Suprapubic skin (tissue), 4 donors: Measurements from ENCODE around the gene CCDC178. TPM values are rescaled to one million over a fixed set of nuclear protein-coding genes. Genes with fewer than 3 reads are reported as not detected.

Source experiments
- DNase-seq, 2 donors: peaks; one replicate each; pipeline ENCODE4 v3.0.0-alpha.2; 2019; ENCODE audit warnings: low spot score in 2 of 2
- H3K27ac ChIP-seq: fragments of 200-600 bp; sonication (generic); one replicate; pipeline ENCODE4 v1.5.1; 2019
- H3K27me3 ChIP-seq: fragments of 200-600 bp; sonication (generic); one replicate; pipeline ENCODE4 v1.5.1; 2019
- H3K36me3 ChIP-seq: fragments of 200-600 bp; sonication (generic); one replicate; pipeline ENCODE4 v1.5.1; 2019
- H3K4me1 ChIP-seq: fragments of 200-600 bp; sonication (generic); one replicate; pipeline ENCODE4 v1.5.1; 2019
- H3K4me3 ChIP-seq: fragments of 200-600 bp; sonication (generic); one replicate; pipeline ENCODE4 v1.5.1; 2019; ENCODE audit warnings: mild to moderate bottlenecking
- H3K9me3 ChIP-seq: fragments of 200-600 bp; sonication (generic); one replicate; pipeline ENCODE4 v1.5.1; 2019
- EP300 ChIP-seq: sonication (generic); formaldehyde crosslinking; IDR thresholded peaks from one replicate; pipeline ENCODE4 v1.6.1; 2017; ENCODE audit warnings: antibody characterized with exemption
- POLR2A ChIP-seq, 2 donors: fragments of 450-650 bp; IDR thresholded peaks; one replicate each; pipeline ENCODE4 v1.6.1; 2017; ENCODE audit warnings: antibody characterized with exemption in 2 of 2, mild to moderate bottlenecking in 2 of 2, moderate library complexity in 2 of 2
- POLR2AphosphoS5 ChIP-seq, 3 donors: sonication (generic); formaldehyde crosslinking; IDR thresholded peaks; one replicate each; pipeline ENCODE4 v1.6.1; 2017; ENCODE audit warnings: antibody characterized with exemption in 3 of 3
- WGBS: methylation state at CpG from one replicate; pipeline ENCODE4 v1.1.5; 2018; 5-methylcytosine and 5-hydroxymethylcytosine counted together
- total RNA-seq, 4 donors: library from RNA; depleted of rRNA; stranded (reverse); fragments of >200 nt; gene quantifications; one replicate each; pipeline ENCODE4 v1.1.0, GENCODE V29; 2016
- TF ChIP-seq, protein P1 (sequence below), 2 donors: fragments of 200-600 bp in 1 of 2; fragments of 450-650 bp in 1 of 2; sonication (generic) in 1 of 2; IDR thresholded peaks; one replicate each; pipeline ENCODE4 v1.5.1; 2016 to 2019; ENCODE audit warnings: antibody characterized with exemption in 2 of 2, mild to moderate bottlenecking in 1 of 2, moderate library complexity in 1 of 2

Gene CCDC178
- total RNA-seq, 4 donors from 2014 or later, result not detected

DNA sequence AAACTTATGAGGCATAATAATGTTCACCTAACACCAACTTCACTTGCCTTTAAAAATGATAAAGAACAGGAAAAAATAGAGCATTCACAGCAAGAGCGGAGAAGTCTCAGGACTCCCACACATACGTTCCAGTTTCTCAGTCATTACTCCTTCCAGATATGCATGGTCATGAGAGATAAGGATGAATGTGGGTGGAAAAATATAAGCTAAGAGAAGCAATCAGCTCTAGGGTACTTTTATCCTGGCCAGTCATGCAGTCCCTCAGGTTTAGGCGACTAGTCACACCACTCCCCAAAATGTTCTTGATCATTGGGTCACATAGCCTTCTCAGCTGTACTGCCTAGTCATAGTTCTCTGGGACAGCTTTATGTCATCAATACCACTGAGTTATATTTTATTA, 29.2 kb upstream of the CCDC178 start:
- Histone ChIP-seq H3K9me3 (no peaks in the 10 kb centered on the region), H3K36me3 (no peaks in the 10 kb centered on the region), H3K4me1 (no peaks in the 10 kb centered on the region), H3K4me3 (no peak overlapping the region), H3K27ac (no peak overlapping the region), H3K27me3 (no peaks in the 10 kb centered on the region)
- TF ChIP-seq POLR2A (IDR thresholded peaks at IDR 0.05), result no peak
- no peak for TF ChIP-seq POLR2AphosphoS5 (IDR thresholded peaks at IDR 0.05)
- TF ChIP-seq, protein P1, sequence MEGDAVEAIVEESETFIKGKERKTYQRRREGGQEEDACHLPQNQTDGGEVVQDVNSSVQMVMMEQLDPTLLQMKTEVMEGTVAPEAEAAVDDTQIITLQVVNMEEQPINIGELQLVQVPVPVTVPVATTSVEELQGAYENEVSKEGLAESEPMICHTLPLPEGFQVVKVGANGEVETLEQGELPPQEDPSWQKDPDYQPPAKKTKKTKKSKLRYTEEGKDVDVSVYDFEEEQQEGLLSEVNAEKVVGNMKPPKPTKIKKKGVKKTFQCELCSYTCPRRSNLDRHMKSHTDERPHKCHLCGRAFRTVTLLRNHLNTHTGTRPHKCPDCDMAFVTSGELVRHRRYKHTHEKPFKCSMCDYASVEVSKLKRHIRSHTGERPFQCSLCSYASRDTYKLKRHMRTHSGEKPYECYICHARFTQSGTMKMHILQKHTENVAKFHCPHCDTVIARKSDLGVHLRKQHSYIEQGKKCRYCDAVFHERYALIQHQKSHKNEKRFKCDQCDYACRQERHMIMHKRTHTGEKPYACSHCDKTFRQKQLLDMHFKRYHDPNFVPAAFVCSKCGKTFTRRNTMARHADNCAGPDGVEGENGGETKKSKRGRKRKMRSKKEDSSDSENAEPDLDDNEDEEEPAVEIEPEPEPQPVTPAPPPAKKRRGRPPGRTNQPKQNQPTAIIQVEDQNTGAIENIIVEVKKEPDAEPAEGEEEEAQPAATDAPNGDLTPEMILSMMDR (IDR thresholded peaks at IDR 0.05), result no peak
- TF ChIP-seq EP300, result no peak
- DNase-seq, result no peak
- WGBS, result 74% methylated on average over 3 of the region's 3 CpGs

DNA sequence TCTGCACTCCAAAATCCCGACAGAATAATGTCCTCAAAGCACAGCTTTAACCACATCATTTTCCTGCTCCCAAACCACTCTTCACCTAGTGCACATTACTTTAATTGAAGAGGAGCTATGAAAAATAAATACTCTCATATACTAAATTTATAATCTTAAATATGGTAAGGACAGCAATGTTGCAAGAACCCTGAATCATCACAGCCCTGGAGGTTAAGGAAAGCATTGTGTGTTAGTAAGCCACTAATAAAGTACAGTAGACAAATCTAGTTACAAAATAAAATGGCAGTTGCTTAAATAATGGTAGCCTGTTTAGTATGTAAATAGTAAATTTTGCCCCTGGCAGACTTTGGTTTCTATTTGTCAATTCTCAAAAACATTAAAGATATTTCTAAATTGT, 27.0 kb upstream of the CCDC178 start:
- no peak overlapping the region for H3K27ac ChIP-seq
- H3K4me3 ChIP-seq, result no peak overlapping the region
- DNase-seq, result no peak
- no peaks in the 10 kb centered on the region for H3K27me3 ChIP-seq
- no peaks in the 10 kb centered on the region for H3K36me3 ChIP-seq
- TF ChIP-seq EP300 (no peak), POLR2AphosphoS5 (IDR thresholded peaks at IDR 0.05) (no peak), POLR2A (IDR thresholded peaks at IDR 0.05) (no peak)
- TF ChIP-seq, protein P1 (IDR thresholded peaks at IDR 0.05), result no peak
- no peaks in the 10 kb centered on the region for H3K4me1 ChIP-seq
- 88% methylated on average over 1 of the region's 1 CpG for WGBS
- H3K9me3 ChIP-seq, result no peaks in the 10 kb centered on the region

DNA sequence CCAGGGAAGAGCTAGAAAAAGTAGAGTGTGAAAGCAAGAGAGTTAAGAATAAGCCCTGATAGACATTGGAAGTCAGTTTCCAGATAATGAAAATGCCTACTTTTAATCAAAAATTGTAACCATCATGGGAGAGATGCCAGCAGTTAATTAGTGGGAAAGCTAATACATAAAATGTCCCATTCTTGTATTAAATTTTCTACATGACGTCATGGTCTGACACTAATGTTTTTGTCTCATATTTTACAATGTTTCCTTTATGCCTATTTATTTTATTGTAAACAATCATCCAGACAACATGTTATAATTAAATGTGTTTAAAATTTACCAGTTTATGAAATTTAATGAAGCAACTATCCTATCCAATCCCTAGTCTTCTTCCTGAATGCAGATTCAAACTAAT, 26.3 kb upstream of the CCDC178 start:
- H3K4me3 ChIP-seq, result no peak overlapping the region
- H3K27ac ChIP-seq, result no peak overlapping the region
- H3K4me1 ChIP-seq, result no peaks in the 10 kb centered on the region
- H3K27me3 ChIP-seq, result no peaks in the 10 kb centered on the region
- WGBS, result 83% methylated on average over 1 of the region's 1 CpG
- no peak for TF ChIP-seq POLR2AphosphoS5 (IDR thresholded peaks at IDR 0.05)
- H3K9me3 ChIP-seq, result no peaks in the 10 kb centered on the region
- no peaks in the 10 kb centered on the region for H3K36me3 ChIP-seq
- DNase-seq, result no peak

DNA sequence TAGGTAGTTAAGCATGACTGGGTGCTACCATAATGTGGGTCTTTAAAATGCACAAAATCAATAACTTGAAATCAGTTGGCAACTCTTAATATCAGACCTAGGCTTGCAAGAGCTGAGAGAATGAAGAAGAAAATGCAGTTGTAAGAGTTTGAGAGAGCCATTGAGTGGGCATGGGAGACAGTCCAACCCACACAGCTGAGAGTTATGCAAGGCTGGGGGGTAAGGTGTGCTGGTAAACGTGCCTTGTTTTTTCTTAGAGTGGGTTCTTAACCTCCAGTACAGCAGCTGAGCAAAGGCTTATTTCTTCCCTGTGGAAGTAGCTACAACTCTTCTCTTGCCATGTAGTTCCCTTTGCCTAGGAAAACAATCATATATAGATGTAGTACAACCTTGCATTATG, 20.2 kb upstream of the CCDC178 start:
- Histone ChIP-seq H3K27ac (no peak overlapping the region), H3K9me3 (no peaks in the 10 kb centered on the region), H3K36me3 (no peaks in the 10 kb centered on the region), H3K4me1 (no peaks in the 10 kb centered on the region), H3K4me3 (no peak overlapping the region), H3K27me3 (no peaks in the 10 kb centered on the region)
- TF ChIP-seq POLR2AphosphoS5 (IDR thresholded peaks at IDR 0.05), result no peak
- no peak for TF ChIP-seq POLR2A (IDR thresholded peaks at IDR 0.05)
- TF ChIP-seq EP300, result no peak
- TF ChIP-seq, protein P1 (IDR thresholded peaks at IDR 0.05), result no peak
- 58% methylated on average over 1 of the region's 1 CpG for WGBS
- no peak for DNase-seq

DNA sequence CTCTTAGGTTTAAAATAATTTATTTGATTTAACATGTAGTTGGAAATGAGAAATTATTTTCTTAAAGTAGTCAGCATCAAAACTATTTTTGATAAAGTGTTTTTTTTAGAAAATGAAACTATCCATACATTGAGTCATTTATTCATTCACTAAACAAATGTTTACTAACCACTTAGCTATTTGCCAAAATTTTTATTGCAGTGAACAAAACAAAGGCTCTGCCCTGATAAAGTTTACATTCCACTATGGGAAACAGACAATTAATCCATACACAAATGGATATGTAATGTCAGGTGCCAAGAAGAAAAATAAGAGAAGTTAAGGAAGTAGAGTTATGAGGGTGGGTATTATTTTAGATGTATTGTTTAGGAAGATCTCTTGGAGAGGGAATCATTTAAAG, 19.1 kb upstream of the CCDC178 start:
- no peaks in the 10 kb centered on the region for H3K4me1 ChIP-seq
- H3K27ac ChIP-seq, result no peak overlapping the region
- H3K27me3 ChIP-seq, result no peaks in the 10 kb centered on the region
- H3K4me3 ChIP-seq, result no peak overlapping the region
- no peaks in the 10 kb centered on the region for H3K9me3 ChIP-seq
- no peak for DNase-seq
- no peaks in the 10 kb centered on the region for H3K36me3 ChIP-seq
- no peak for TF ChIP-seq EP300
- TF ChIP-seq, protein P1 (IDR thresholded peaks at IDR 0.05), result no peak
- no peak for TF ChIP-seq POLR2AphosphoS5 (IDR thresholded peaks at IDR 0.05)
- TF ChIP-seq POLR2A (IDR thresholded peaks at IDR 0.05), result no peak

DNA sequence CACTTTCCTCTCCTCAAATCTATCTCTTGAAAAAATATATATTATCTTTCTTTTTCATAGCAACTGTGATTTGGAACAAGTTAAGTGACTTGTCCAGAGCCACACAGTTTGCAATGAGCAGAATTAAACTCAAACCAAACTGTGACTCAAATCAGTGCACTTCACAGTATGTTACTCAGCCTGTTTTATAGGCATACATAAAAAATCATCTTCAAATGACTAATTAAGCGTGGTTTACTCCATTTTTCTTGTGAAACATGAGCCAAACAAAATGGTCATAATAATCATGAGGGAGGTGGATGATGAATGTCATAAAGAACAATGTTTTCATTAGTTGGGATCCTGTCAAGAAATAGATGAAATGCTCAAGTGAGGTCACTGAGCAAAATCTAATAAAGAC, 6.1 kb upstream of the CCDC178 start:
- Histone ChIP-seq H3K4me3 (no peak overlapping the region), H3K4me1 (no peaks in the 10 kb centered on the region), H3K27ac (no peak overlapping the region), H3K9me3 (no peaks in the 10 kb centered on the region), H3K27me3 (no peaks in the 10 kb centered on the region), H3K36me3 (no peaks in the 10 kb centered on the region)
- DNase-seq, result no peak
- TF ChIP-seq EP300 (no peak), POLR2AphosphoS5 (IDR thresholded peaks at IDR 0.05) (no peak)
- TF ChIP-seq, protein P1 (IDR thresholded peaks at IDR 0.05), result no peak
- 0% methylated on average over 1 of the region's 1 CpG for WGBS
